ENCODE results near the gene PIGB.
A peak's percentile ranks its signal among the peaks of the same experiment; 100 is the strongest.
"Not testable (repeated sequence)": the region's sequence is repeated elsewhere in the genome, so short reads cannot be mapped to it uniquely, and the experiment has no call there.

PIGB gene

GRCh38 chr15:55387027-55387426 is 68.0 kb downstream of the PIGB start:
- DNase-seq, result no peak

- peak in 1 of 2 experiments; percentile 20 for DNase-seq
These were observed 70.2 kb downstream of the PIGB start for GRCh38 chr15:55389264-55389607.

GRCh38 chr15:55394694-55395093 is 75.7 kb downstream of the PIGB start:
- no peak for DNase-seq

GRCh38 chr15:55398243-55398642 is 79.2 kb downstream of the PIGB start:
- no peak for DNase-seq

GRCh38 chr15:55400050-55400449 is 81.0 kb downstream of the PIGB start:
- not testable (repeated sequence) for DNase-seq

- DNase-seq, result no peak
These were observed 82.8 kb downstream of the PIGB start for GRCh38 chr15:55401786-55402246.

- no peak for DNase-seq
These were observed 83.7 kb downstream of the PIGB start for GRCh38 chr15:55402707-55403106.

GRCh38 chr15:55403531-55403930 is 84.5 kb downstream of the PIGB start:
- no peak for DNase-seq

All from SW 1271 (cell line).